HepG2 (cell line): ENCODE measurements around the gene MESD. TPM values are rescaled to one million over a fixed set of nuclear protein-coding genes. Genes with fewer than 3 reads are reported as not detected.

Source experiments
- BRCA1 ChIP-seq: sonication (generic); formaldehyde crosslinking; IDR thresholded peaks from 2 replicates; pipeline ENCODE4 v1.4.0; 2020; ENCODE audit warnings: missing genetic modification reagents
- CCDC6 ChIP-seq: sonication (generic); formaldehyde crosslinking; IDR thresholded peaks from 2 replicates; pipeline ENCODE4 v1.8.1; 2022; ENCODE audit warnings: mild to moderate bottlenecking, missing genetic modification reagents, moderate library complexity
- DNMT3B ChIP-seq: conservative IDR thresholded peaks from 2 replicates; pipeline ENCODE4 v1.6.1; 2016; ENCODE audit warnings: missing biosample characterization, control low read depth
- ETV6 ChIP-seq: sonication (generic); formaldehyde crosslinking; conservative IDR thresholded peaks from 2 replicates; pipeline ENCODE4 v1.4.0; 2020; ENCODE audit warnings: missing genetic modification reagents
- EZH2 ChIP-seq: conservative IDR thresholded peaks from 2 replicates; pipeline ENCODE4 v1.6.1; 2012; ENCODE audit warnings: mild to moderate bottlenecking, low read depth, low read length, moderate library complexity
- HMGXB3 ChIP-seq: sonication (generic); formaldehyde crosslinking; IDR thresholded peaks from 2 replicates; pipeline ENCODE4 v1.4.0; 2020; ENCODE audit warnings: missing genetic modification reagents, borderline replicate concordance
- KDM1A ChIP-seq: IDR thresholded peaks from 2 replicates; pipeline ENCODE4 v1.6.1; 2016; ENCODE audit warnings: missing compliant biosample characterization
- MBNL3 ChIP-seq: fragments of 250-450 bp; sonication (Bioruptor Pico); conservative IDR thresholded peaks from 2 replicates; pipeline ENCODE4 v1.8.0; 2022; ENCODE audit warnings: mild to moderate bottlenecking, inconsistent platforms
- MLXIP ChIP-seq: sonication (generic); formaldehyde crosslinking; IDR thresholded peaks from 2 replicates; pipeline ENCODE4 v1.9.0; 2021; ENCODE audit warnings: missing genetic modification reagents, borderline replicate concordance
- RCOR2 ChIP-seq: IDR thresholded peaks from 2 replicates; pipeline ENCODE4 v1.6.1; 2016; ENCODE audit warnings: missing biosample characterization, missing genetic modification reagents
- RXRB ChIP-seq: IDR thresholded peaks from 2 replicates; pipeline ENCODE4 v1.6.1; 2016; ENCODE audit warnings: borderline replicate concordance, missing genetic modification reagents, missing compliant biosample characterization
- SIN3B ChIP-seq: fragments of 150-350 bp; IDR thresholded peaks from 2 replicates; pipeline ENCODE4 v1.6.1; 2014; ENCODE audit warnings: low read length
- ZFP41 ChIP-seq: sonication (generic); formaldehyde crosslinking; IDR thresholded peaks from 2 replicates; pipeline ENCODE4 v1.4.0; 2020; ENCODE audit warnings: mild to moderate bottlenecking, missing genetic modification reagents, borderline replicate concordance
- ZNF12 ChIP-seq: sonication (generic); formaldehyde crosslinking; IDR thresholded peaks from 2 replicates; pipeline ENCODE4 v1.5.0; 2020; ENCODE audit warnings: missing genetic modification reagents
- polyA plus RNA-seq, 8 experiments: library from polyadenylated mRNA; depleted of rRNA in 3 of 8; stranded (reverse) in 7 of 8; unstranded in 1 of 8; fragments of >200 nt; fragmentation: Illumina TruSeq in 4 of 8; extraction: Trizol in 4 of 8; gene quantifications; 2 replicates each; pipeline versions ENCODE4 v1.2.1 to v1.2.3, GENCODE V29; 2011 to 2016; ENCODE audit warnings: low read depth in 4 of 8, missing spikeins in 1 of 8, mixed read lengths in 1 of 8; ENCODE audit not compliant: insufficient read depth in 1 of 8
- total RNA-seq, 5 experiments: library from RNA; depleted of rRNA; stranded (reverse); fragments of >200 nt; fragmentation: Illumina TruSeq; extraction: Trizol; gene quantifications; 2 replicates each; pipeline ENCODE4 v1.2.3, GENCODE V29; 2016; ENCODE audit warnings: low read depth in 1 of 5
- TF ChIP-seq, protein P1 (sequence below): sonication (generic); formaldehyde crosslinking; IDR thresholded peaks from 2 replicates; pipeline ENCODE4 v1.5.0; 2020; ENCODE audit warnings: missing genetic modification reagents, mild to moderate bottlenecking, borderline replicate concordance

MESD gene
- total and polyA plus RNA-seq, 2 of the 13 experiments (the other 11 are each of a cell fraction or from before 2014, with no cell fraction given) = 18.0 to 46.2 TPM

GRCh38 chr15:80989518-80990478 is at the start of gene MESD (continued):
- TF ChIP-seq HMGXB3 (CRISPR knock-in tag) (0 out of 2 replicates have a peak, but pooled peaks have one; percentile 50), KDM1A (CRISPR knock-in tag) (no peak), ZNF12 (CRISPR knock-in tag) (0 out of 2 replicates have a peak, but pooled peaks have one; percentile 9), BRCA1 (0 out of 2 replicates have a peak, but pooled peaks have one; percentile 5), DNMT3B (CRISPR knock-in tag) (no peak), RCOR2 (no peak), CCDC6 (CRISPR knock-in tag) (0 out of 2 replicates have a peak, but pooled peaks have one; percentile 52), RXRB (CRISPR knock-in tag) (no peak; the same call in 1 of the 2 replicates), ZFP41 (CRISPR knock-in tag) (no peak), MLXIP (CRISPR knock-in tag) (no peak), MBNL3 (CRISPR knock-in tag) (no peak), ETV6 (no peak; the same call in 1 of the 2 replicates), EZH2 (no peak), SIN3B (0 out of 2 replicates have a peak, but pooled peaks have one; percentile 46)
- TF ChIP-seq, protein P1, sequence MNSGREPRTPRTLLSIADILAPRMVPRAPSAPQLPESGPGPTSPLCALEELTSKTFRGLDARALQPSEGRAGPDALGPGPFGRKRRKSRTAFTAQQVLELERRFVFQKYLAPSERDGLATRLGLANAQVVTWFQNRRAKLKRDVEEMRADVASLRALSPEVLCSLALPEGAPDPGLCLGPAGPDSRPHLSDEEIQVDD = peak; percentile 60; the same call in 1 of the 2 replicates
